Activated T-cell treated with anti-CD3 and anti-CD28 coated beads, Interleukin-2, amount 50 U/mL, for 72 hours (primary cell): ENCODE data around the gene LAMC3. TPM values are rescaled to one million over a fixed set of nuclear protein-coding genes. Genes with fewer than 3 reads are reported as not detected.

ENCODE experiments used
- ATAC-seq, 2 donors: fragments of 150-1000 bp; cut with Tn5 transposase; replicated peaks in 1 of 2; 2 replicates each; pipeline ENCODE4 v1.10.0; 2021; ENCODE audit warnings: moderate library complexity in 2 of 2, mild to moderate bottlenecking in 1 of 2
- DNase-seq, 2 donors: peaks; one replicate each; pipeline ENCODE4 v3.0.0; 2021 to 2022; ENCODE audit warnings: mixed read lengths in 1 of 2
- H3K27ac Mint-ChIP-seq: one replicate; pipeline ENCODE4 v1.8.0; 2022; ENCODE audit warnings: mild to moderate bottlenecking, moderate library complexity, mixed read lengths
- H3K27me3 Mint-ChIP-seq: one replicate; pipeline ENCODE4 v1.8.0; 2022; ENCODE audit warnings: low read depth, mixed read lengths
- H3K36me3 Mint-ChIP-seq, 2 donors: one replicate each; pipeline ENCODE4 v1.8.0; 2022; ENCODE audit warnings: mixed read lengths in 2 of 2, mild to moderate bottlenecking in 1 of 2; ENCODE audit not compliant: insufficient read depth in 2 of 2
- H3K4me1 Mint-ChIP-seq: one replicate; pipeline ENCODE4 v1.8.0; 2022; ENCODE audit warnings: low read depth, mixed read lengths
- H3K4me3 Mint-ChIP-seq, 2 donors: one replicate each; pipeline ENCODE4 v1.8.0; 2022; ENCODE audit warnings: mild to moderate bottlenecking in 2 of 2, mixed read lengths in 2 of 2, moderate library complexity in 2 of 2
- H3K9me3 Mint-ChIP-seq, 2 donors: one replicate each; pipeline ENCODE4 v1.8.0; 2022; ENCODE audit warnings: mixed read lengths in 2 of 2
- total RNA-seq, 2 donors: library from RNA; stranded (reverse); gene quantifications; one replicate each; pipeline ENCODE4 v1.2.3, GENCODE V29; 2022

The LAMC3 gene
- total RNA-seq, 2 donors from 2014 or later = 0.65 to 0.74 TPM

DNA sequence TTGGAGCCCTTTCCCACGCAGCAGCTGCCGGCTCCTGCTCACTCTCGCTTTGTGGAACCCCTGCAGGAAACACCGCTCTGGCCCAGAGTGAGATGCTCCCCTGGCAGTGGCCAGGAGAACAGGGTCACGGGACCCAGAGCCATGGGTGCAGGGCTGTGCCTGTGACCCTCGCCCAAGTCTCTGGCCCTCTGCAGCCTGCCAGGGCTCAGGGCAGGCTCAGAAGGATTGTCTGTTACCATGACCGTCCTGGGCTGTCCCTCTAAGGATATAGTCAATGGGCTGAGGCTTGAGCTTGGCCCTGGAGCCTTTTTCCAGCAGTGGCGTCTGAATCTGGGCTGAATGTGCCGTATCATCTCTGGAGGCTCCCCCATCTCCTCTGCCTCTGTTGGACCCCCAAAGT is 58.7 kb downstream of the LAMC3 start:
- Mint-ChIP-seq H3K4me3 (no peak overlapping the region), H3K27ac (no peak overlapping the region), H3K9me3 (no peaks in the 10 kb centered on the region), H3K27me3 (peaks cover 5% of the 10 kb centered on the region), H3K4me1 (no peaks in the 10 kb centered on the region), H3K36me3 (no peaks in the 10 kb centered on the region)
- ATAC-seq = no peak
- DNase-seq = no peak

DNA sequence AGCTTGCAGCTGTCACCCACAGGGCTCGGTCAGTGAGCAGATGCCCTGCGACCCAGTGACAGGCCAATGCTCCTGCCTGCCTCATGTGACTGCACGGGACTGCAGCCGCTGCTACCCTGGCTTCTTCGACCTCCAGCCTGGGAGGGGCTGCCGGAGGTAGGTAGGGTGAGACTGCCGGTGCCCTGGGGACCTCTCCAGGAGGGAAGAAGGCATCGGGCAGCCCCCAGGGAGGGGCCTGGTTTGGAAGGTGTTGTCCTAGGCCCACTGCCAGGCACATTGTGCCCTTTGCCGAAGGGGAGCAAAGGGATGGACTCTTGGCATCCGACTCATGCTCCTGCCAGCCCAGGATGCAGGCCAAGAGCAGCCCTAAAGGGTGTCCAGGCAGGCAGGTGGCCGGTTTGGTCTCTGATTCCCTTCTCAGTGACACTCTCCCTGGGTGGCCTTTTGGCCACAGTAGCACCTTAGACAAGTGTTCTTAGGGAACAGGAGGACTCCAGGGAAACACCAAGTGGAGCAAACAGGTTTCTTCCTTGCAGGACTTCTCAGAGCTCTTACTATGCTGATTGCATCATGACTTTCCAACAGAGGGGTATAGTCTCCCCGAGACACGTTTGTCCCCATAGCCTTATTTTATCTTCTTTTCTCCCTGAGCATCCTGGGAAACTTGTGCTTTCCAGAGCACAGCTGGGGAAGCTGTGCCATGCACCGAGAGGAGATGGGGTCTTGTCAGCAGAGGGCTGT is 59.3 kb downstream of the LAMC3 start:
- Mint-ChIP-seq H3K4me3 (no peak overlapping the region), H3K9me3 (no peaks in the 10 kb centered on the region), H3K27me3 (peaks cover 5% of the 10 kb centered on the region), H3K4me1 (no peaks in the 10 kb centered on the region), H3K27ac (no peak overlapping the region), H3K36me3 (no peaks in the 10 kb centered on the region)
- DNase-seq = no peak
- ATAC-seq = no peak

DNA sequence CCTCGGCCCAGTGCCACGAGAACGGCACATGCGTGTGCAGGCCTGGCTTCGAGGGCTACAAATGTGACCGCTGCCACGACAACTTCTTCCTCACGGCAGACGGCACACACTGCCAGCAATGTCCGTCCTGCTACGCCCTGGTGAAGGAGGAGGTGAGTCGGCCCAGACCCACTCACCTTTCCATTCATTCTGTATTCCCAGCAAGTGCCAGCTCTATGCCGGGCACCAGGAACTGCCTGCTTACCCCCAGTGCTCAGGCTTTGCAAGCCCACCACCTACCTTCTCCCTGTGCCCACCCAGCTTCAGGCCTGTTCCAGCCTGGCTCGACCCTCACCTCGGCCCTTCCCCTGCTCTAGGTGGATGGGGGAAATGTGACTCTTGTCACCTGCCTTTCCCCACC is 60.7 kb downstream of the LAMC3 start:
- no peak overlapping the region for H3K27ac Mint-ChIP-seq
- no peak overlapping the region for H3K4me3 Mint-ChIP-seq
- H3K36me3 Mint-ChIP-seq = no peaks in the 10 kb centered on the region
- H3K9me3 Mint-ChIP-seq = no peaks in the 10 kb centered on the region
- no peak for ATAC-seq
- H3K27me3 Mint-ChIP-seq = peaks cover 5% of the 10 kb centered on the region
- DNase-seq = no peak
- H3K4me1 Mint-ChIP-seq = no peaks in the 10 kb centered on the region

DNA sequence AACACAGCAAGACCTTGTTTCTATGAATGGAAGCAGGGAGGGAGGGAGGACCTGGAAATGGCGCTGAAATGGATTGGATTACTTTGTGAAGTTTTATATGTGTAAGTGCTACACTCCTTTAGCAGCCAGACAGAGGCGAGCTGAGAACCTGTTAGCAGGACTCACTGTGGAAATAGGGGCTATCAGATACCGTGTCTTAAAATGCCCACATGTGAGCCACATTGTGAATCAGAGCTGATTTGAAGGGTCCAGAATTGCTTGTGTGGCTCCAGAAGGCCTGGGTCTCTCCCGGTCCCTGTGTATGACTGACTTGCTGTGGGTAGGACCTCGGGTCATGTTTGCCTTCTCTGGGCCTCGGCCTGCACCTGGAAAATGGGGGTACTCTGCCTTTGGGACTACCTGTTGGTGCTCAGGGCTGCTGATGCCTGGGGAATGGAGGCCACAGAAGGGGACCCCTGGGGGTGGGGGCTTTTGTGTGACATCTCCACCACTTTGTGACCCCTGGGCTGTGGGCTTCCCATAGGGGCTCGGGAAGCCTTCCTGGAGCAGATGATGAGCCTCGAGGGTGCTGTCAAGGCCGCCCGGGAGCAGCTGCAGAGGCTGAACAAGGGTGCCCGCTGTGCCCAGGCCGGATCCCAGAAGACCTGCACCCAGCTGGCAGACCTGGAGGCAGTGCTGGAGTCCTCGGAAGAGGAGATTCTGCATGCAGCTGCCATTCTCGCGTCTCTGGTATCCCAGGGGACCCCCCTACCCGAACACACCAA is 63.3 kb downstream of the LAMC3 start:
- ATAC-seq (no peak), DNase-seq (no peak)
- no peaks in the 10 kb centered on the region for H3K4me1 Mint-ChIP-seq
- H3K36me3 Mint-ChIP-seq = no peaks in the 10 kb centered on the region
- no peaks in the 10 kb centered on the region for H3K27me3 Mint-ChIP-seq
- H3K27ac Mint-ChIP-seq = no peak overlapping the region
- no peak overlapping the region for H3K4me3 Mint-ChIP-seq
- H3K9me3 Mint-ChIP-seq = no peaks in the 10 kb centered on the region

DNA sequence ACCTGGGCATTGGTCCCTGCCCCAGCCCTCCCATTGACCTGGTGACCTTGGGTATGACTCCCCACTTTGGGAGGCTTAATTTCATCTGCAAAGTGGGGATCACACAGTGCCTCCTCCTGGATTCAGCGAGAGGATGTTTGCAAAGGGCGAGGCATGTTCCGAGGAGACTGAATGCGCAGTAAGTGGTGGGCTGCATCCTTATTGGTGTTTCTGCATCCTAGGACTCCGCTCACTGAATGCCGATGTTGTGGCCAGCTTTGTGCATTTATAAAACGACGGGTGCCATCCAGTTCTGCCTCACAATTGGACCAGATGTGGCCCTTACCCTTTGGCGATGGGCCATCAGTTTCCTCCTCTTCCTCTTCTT is 63.9 kb downstream of the LAMC3 start:
- H3K27ac Mint-ChIP-seq = no peak overlapping the region
- ATAC-seq (no peak), DNase-seq (no peak)
- H3K4me1 Mint-ChIP-seq = no peaks in the 10 kb centered on the region
- H3K27me3 Mint-ChIP-seq = no peaks in the 10 kb centered on the region
- H3K4me3 Mint-ChIP-seq = no peak overlapping the region
- no peaks in the 10 kb centered on the region for H3K36me3 Mint-ChIP-seq
- no peaks in the 10 kb centered on the region for H3K9me3 Mint-ChIP-seq

DNA sequence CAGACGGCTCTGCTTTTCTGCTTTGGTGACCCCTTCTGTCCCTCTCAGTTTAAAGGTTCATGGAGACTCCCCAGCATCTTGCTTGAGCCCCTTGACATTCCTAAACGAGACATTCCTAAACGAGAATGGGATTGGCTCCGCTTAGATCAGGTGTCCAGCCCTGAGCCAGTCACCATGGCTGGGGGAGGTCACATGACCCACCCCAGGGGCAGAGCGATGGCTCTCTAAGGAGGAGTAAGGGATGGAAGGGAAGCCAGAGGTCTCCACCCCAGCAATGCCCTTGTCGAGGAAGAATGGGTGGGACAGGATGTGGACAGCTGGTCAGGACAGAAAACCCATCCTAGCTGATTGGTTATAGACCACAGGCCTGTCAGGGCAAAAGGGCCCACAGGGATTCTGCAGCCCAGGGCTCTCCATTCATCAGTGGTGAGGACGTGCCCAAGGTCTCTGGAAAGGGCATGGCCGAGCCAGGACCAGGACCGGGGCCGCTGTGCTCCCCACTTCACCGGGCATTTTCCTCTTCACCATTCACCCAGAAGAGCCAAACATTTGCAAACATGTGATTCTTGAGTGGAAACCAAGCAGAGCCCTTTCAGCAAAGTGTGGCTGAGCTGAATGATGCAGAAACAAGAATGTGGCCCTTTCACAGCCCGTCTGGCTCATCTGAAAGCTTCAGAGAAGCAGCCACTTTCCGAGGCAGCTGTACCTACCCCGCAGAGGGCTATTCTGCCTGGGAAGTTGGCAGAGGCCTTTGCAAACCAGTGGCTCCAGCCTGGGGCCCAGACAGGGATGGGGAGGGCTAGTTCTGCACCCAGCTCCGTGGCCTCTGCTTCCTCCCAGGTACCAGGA is 67.6 kb downstream of the LAMC3 start:
- Mint-ChIP-seq H3K4me3 (no peak overlapping the region), H3K27me3 (no peaks in the 10 kb centered on the region), H3K9me3 (no peaks in the 10 kb centered on the region), H3K4me1 (no peaks in the 10 kb centered on the region), H3K27ac (no peak overlapping the region), H3K36me3 (no peaks in the 10 kb centered on the region)
- ATAC-seq = no peak
- DNase-seq = no peak

DNA sequence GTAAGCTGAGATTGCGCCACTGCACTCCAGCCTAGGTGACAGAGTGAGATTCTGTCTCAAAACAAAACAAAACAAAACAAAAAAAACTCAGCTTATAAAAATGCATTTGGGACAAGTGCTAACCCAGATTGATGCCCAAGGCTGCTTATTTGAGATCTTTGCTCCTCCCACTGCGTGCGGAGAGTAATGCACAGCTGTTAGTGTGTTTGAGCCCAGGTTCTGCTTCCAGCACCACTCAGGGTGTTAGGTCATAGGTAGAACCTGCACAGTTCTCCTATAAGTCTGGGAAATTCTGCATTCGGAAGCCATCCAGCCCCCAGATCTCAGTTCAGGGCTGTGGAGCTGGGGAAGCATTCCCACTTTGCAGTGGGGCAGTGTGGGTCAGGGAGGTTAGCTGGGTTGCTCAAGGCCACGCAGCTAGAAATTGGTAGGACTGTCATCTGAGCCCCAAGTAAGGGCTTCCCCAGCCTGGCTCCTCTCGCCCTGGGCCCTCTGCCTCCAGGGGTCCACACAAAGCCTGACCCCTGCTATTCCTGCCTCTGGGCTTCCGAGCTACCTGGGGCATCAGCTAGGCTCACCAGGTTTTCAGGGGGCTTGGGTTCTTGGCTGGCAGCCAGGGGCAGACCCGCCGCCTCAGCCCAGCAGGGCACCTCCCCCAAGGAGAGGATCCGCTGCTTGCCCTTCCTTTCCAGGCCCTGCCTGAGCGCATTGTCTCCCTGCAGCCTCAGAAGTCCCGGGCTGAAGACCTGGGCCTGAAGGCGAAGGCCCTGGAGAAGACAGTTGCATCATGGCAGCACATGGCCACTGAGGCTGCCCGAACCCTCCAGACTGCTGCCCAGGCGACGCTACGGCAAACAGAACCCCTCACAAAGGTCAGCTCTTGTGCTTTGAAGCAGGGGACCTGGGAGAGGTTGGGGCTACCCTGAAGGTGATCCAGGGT is 69.7 kb downstream of the LAMC3 start:
- ATAC-seq (no peak), DNase-seq (no peak)
- Mint-ChIP-seq H3K4me1 (no peaks in the 10 kb centered on the region), H3K9me3 (no peaks in the 10 kb centered on the region), H3K4me3 (no peak overlapping the region), H3K27ac (no peak overlapping the region), H3K27me3 (no peaks in the 10 kb centered on the region), H3K36me3 (no peaks in the 10 kb centered on the region)

DNA sequence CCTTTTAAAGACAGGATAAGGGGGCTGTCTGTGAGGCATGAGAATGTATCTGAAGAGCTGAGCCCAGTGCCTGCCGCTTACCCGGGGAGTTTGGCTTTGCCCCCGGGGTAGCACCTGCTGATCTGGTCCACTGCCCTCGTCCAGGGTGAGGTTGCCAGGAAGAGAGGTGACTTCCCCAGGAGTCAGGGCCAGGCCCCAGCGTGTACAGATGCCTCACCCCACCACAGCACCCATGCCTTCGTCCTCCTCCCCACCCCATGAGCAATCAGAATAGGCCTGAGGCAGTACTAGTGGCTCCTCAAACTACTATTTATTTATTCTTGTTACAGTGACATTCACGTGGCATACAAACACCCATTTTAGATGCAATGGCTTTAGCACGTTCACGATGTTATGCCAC is 71.6 kb downstream of the LAMC3 start:
- Mint-ChIP-seq H3K27ac (no peak overlapping the region), H3K36me3 (no peaks in the 10 kb centered on the region), H3K27me3 (no peaks in the 10 kb centered on the region), H3K9me3 (no peaks in the 10 kb centered on the region), H3K4me3 (no peak overlapping the region), H3K4me1 (no peaks in the 10 kb centered on the region)
- DNase-seq (no peak), ATAC-seq (no peak)

DNA sequence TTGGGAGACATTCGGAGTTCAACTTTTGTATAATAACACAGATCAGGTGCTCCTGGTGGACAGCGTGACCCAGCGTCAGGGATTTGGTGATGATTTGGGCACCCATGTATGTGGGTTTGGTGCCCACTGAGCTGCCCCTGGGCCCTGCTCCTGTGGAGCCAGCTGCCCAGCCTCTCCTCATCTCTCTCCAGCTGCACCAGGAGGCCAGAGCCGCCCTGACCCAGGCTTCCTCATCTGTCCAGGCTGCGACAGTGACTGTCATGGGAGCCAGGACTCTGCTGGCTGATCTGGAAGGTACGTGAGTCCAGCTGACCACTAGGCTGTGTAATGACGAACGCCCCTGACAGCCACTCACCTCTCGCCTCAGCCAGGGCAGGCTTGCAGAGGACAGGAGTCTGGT is 72.9 kb downstream of the LAMC3 start:
- H3K4me3 Mint-ChIP-seq = no peak overlapping the region
- no peak for ATAC-seq
- H3K4me1 Mint-ChIP-seq = no peaks in the 10 kb centered on the region

DNA sequence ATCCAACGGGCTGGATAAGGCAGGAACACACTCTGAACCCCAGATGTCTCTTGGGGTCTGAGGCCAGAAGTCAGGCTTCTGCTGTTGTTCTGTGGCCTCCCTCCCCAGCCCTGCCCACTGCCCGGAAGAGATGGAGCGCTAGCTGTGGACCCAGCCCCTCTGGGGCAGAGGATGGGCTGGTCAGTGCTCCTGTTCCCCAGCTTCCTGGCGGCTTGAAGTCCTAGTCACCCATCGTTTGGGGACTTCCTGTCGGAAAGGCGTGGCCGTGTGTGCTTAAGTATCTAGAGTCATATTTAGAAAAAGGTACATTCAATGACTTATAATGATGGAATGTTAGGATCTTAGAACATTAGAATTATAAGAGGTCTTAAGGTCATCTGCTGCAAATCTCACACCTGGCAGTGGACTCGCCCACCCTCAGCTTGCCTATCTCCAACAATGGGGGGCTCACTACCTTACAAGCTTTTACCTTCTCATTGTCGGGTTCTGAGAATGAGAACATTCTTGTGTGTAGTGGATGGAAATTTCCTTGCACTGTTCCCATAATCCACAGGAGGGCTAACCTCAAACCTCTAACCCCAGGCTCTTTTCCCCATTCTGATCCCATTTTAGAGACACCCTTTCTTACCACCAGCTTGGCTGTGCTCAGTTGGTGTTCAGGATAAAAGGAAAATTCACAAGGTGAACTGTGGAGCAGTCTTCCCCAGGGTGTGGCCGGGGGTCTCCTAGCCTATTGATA is 74.0 kb downstream of the LAMC3 start:
- DNase-seq (no peak), ATAC-seq (no peak)
- Mint-ChIP-seq H3K9me3 (no peaks in the 10 kb centered on the region), H3K4me1 (no peaks in the 10 kb centered on the region), H3K27ac (no peak overlapping the region), H3K4me3 (no peak overlapping the region), H3K36me3 (no peaks in the 10 kb centered on the region), H3K27me3 (no peaks in the 10 kb centered on the region)

More for the DNA sequence above, 72.9 kb downstream of the LAMC3 start:
- no peaks in the 10 kb centered on the region for H3K27me3 Mint-ChIP-seq
- H3K36me3 Mint-ChIP-seq = no peaks in the 10 kb centered on the region
- H3K9me3 Mint-ChIP-seq = no peaks in the 10 kb centered on the region
- H3K27ac Mint-ChIP-seq = no peak overlapping the region
- no peak for DNase-seq

DNA sequence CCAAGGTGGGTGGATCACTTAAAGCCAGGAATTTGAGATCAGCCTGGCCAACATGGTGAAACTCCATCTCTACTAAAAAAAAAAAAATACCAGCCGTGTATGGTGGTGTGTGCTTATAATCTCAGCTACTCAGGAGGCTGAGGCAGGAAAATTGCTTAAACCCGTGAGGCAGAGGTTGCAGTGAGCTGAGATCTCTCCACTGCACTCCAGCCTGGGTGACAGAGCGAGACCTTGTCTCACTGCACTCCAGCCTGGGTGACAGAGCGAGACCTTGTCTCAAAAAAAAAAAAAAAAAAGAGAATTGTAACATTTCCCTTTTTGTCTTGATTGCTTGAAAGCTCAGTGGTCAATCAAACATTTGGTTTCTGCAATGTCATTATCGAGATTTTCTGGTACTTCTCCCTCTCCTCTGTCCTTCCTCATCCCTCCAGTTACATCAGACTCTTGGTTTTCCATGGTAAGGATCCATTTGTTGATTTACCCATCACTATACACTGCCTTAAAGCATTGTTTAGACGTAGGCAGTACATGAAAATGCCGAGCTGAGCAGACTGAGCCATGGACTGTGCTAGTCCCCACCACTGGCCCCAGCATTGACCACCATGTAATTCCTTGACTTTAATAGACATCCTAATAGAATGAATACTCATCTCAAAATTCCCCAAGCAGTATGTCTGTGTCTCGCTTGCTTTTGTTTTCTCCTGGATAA is 75.8 kb downstream of the LAMC3 start:
- H3K4me1 Mint-ChIP-seq = no peaks in the 10 kb centered on the region
- no peaks in the 10 kb centered on the region for H3K36me3 Mint-ChIP-seq
- no peaks in the 10 kb centered on the region for H3K27me3 Mint-ChIP-seq
- ATAC-seq = no peak
- DNase-seq = no peak
- no peaks in the 10 kb centered on the region for H3K9me3 Mint-ChIP-seq
- no peak overlapping the region for H3K27ac Mint-ChIP-seq
- no peak overlapping the region for H3K4me3 Mint-ChIP-seq
